ENCODE measurements around the gene PFKFB3. TPM values are rescaled to one million over a fixed set of nuclear protein-coding genes. Genes with fewer than 3 reads are reported as not detected.

Gene PFKFB3
- total and polyA plus RNA-seq, 2 of the 4 experiments (the other 2 are of a cell fraction), result 34.1 to 45.5 TPM

DNA sequence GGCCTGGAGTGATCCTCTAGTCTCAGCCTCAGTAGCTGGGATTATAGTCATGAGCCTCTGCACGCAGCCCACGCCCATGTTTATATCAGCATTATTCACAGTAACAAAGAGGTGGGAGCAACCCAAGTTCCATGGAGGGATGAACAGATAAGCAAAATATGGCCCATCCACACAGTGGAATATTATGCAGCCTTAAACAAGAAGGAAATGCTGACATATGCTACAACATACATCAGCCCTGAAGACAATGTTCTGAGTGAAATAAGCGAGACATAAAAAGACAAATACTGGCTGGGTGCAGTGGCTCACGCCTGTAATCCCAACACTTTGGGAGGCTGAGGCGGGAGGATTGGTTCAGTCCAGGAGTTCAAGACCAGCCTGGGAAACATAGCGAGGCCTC lies 21.5 kb upstream of the PFKFB3 start:
- no peaks in the 10 kb centered on the region for H3K9me3 ChIP-seq (ENCODE audit: control insufficient read depth, insufficient read depth, low read length)
- no peak overlapping the region for H3K27ac ChIP-seq (ENCODE audit: insufficient read depth, low read length)
- no peak overlapping the region for H3K14ac ChIP-seq (replicated peaks; ENCODE audit: low read depth, low read length)
- H3K9me1 ChIP-seq (ENCODE audit: insufficient read depth, low read length), result peaks cover 13% of the 10 kb centered on the region
- no peak overlapping the region for H2BK20ac ChIP-seq (ENCODE audit: low read depth, low read length)
- H4K5ac ChIP-seq (ENCODE audit: low read depth, low read length), result no peak overlapping the region
- in situ Hi-C loops (cut with MboI; ENCODE audit: low sequenced_read_pairs) (no loop called here), intact Hi-C loops (cut with micrococcal nuclease) (no loop called here), dilution Hi-C loops (cut with HindIII; ENCODE audit: low sequenced_read_pairs, unreplicated experiment) (no loop called here)
- 100% methylated on average over 3 of the region's 6 CpGs; no CpG with 5 or more reads in 1 of the 2 experiments for WGBS, 2 experiments (ENCODE audit: extremely low coverage in 2 of 2, insufficient read length in 1 of 2)
- ChIA-PET POLR2A (ENCODE audit: unreplicated experiment) (no interaction called here), CTCF (no interaction called here)
- no peak overlapping the region for H3K18ac ChIP-seq (ENCODE audit: low read depth, low read length)
- no peak overlapping the region for H3K4me3 ChIP-seq (ENCODE audit: insufficient read depth, low read depth, low read length)
- no peak overlapping the region for H2AK9ac ChIP-seq (replicated peaks; ENCODE audit: low read depth, low read length, poor library complexity)
- H2BK5ac ChIP-seq (ENCODE audit: low read depth, low read length, poor library complexity, severe bottlenecking), result no peak overlapping the region
- H2AK5ac ChIP-seq (ENCODE audit: low read depth, low read length), result no peak overlapping the region
- no peak overlapping the region for H3K4ac ChIP-seq (ENCODE audit: low read depth, low read length)
- no peak overlapping the region for H3K56ac ChIP-seq (ENCODE audit: extremely low read depth, insufficient read depth, low read length)
- no peaks in the 10 kb centered on the region for H3K36me3 ChIP-seq (ENCODE audit: control insufficient read depth, insufficient read depth, low read length)
- no peak for DNase-seq
- H3K4me2 ChIP-seq (ENCODE audit: low read depth, low read length), result no peak overlapping the region
- H2BK120ac ChIP-seq (ENCODE audit: low read depth, low read length), result no peak overlapping the region
- no peak overlapping the region for H2AFZ ChIP-seq (replicated peaks; ENCODE audit: low read length, poor library complexity)
- H3K23ac ChIP-seq (ENCODE audit: low read depth, low read length), result no peak overlapping the region
- ATAC-seq (ENCODE audit: low read depth), result no peak
- peaks cover 44% of the 10 kb centered on the region for H4K20me1 ChIP-seq (ENCODE audit: insufficient read depth, low read length)
- H3K4me1 ChIP-seq (ENCODE audit: control insufficient read depth, insufficient read depth, low read length), result peaks cover 8% of the 10 kb centered on the region
- TF ChIP-seq, protein P1, sequence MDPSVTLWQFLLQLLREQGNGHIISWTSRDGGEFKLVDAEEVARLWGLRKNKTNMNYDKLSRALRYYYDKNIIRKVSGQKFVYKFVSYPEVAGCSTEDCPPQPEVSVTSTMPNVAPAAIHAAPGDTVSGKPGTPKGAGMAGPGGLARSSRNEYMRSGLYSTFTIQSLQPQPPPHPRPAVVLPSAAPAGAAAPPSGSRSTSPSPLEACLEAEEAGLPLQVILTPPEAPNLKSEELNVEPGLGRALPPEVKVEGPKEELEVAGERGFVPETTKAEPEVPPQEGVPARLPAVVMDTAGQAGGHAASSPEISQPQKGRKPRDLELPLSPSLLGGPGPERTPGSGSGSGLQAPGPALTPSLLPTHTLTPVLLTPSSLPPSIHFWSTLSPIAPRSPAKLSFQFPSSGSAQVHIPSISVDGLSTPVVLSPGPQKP (IDR thresholded peaks at IDR 0.05; ENCODE audit: borderline replicate concordance, low read depth, low read length), result no peak
- TF ChIP-seq RAD21 (IDR thresholded peaks at IDR 0.05; ENCODE audit: low read length) (no peak), FOS (IDR thresholded peaks at IDR 0.05; ENCODE audit: low read depth, low read length) (no peak), RFX5 (IDR thresholded peaks at IDR 0.05; ENCODE audit: low read depth, low read length) (no peak), NFE2L2 (IDR thresholded peaks at IDR 0.05; ENCODE audit: low read depth, low read length) (no peak), BHLHE40 (IDR thresholded peaks at IDR 0.05; ENCODE audit: low read depth, low read length) (no peak), MAFK (IDR thresholded peaks at IDR 0.05; ENCODE audit: low read depth, low read length) (no peak), CHD1 (IDR thresholded peaks at IDR 0.05; ENCODE audit: low read depth, low read length) (no peak), CEBPB (IDR thresholded peaks at IDR 0.05; ENCODE audit: low read depth, low read length) (no peak), MXI1 (IDR thresholded peaks at IDR 0.05; ENCODE audit: borderline replicate concordance, low read depth, low read length) (no peak), RCOR1 (IDR thresholded peaks at IDR 0.05; ENCODE audit: insufficient replicate concordance, low read length) (no peak), SMC3 (IDR thresholded peaks at IDR 0.05; ENCODE audit: low read depth, low read length) (no peak), POLR2A (IDR thresholded peaks at IDR 0.05; ENCODE audit: low read depth, low read length) (no peak), MAZ (IDR thresholded peaks at IDR 0.05; ENCODE audit: borderline replicate concordance, low read depth, low read length) (no peak)
- TF ChIP-seq, protein P2, sequence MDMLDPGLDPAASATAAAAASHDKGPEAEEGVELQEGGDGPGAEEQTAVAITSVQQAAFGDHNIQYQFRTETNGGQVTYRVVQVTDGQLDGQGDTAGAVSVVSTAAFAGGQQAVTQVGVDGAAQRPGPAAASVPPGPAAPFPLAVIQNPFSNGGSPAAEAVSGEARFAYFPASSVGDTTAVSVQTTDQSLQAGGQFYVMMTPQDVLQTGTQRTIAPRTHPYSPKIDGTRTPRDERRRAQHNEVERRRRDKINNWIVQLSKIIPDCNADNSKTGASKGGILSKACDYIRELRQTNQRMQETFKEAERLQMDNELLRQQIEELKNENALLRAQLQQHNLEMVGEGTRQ (IDR thresholded peaks at IDR 0.05; ENCODE audit: low read depth, low read length), result no peak
- TF ChIP-seq, protein P3, sequence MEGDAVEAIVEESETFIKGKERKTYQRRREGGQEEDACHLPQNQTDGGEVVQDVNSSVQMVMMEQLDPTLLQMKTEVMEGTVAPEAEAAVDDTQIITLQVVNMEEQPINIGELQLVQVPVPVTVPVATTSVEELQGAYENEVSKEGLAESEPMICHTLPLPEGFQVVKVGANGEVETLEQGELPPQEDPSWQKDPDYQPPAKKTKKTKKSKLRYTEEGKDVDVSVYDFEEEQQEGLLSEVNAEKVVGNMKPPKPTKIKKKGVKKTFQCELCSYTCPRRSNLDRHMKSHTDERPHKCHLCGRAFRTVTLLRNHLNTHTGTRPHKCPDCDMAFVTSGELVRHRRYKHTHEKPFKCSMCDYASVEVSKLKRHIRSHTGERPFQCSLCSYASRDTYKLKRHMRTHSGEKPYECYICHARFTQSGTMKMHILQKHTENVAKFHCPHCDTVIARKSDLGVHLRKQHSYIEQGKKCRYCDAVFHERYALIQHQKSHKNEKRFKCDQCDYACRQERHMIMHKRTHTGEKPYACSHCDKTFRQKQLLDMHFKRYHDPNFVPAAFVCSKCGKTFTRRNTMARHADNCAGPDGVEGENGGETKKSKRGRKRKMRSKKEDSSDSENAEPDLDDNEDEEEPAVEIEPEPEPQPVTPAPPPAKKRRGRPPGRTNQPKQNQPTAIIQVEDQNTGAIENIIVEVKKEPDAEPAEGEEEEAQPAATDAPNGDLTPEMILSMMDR (conservative IDR thresholded peaks at IDR 0.05; ENCODE audit: low read depth, low read length), result no peak
- H3K27me3 ChIP-seq (ENCODE audit: control insufficient read depth, insufficient read depth, low read length), result no peaks in the 10 kb centered on the region
- H3K79me1 ChIP-seq (ENCODE audit: low read depth in 1 of 2, low read length in 2 of 2), result peaks cover 48 to 83% of the 10 kb centered on the region in 2 experiments
- no peak overlapping the region for H4K91ac ChIP-seq (ENCODE audit: insufficient read depth, low read depth, low read length)
- no TSS peak for BruUV-seq (replicated peaks)
- H4K8ac ChIP-seq (ENCODE audit: low read depth in 2 of 2, low read length in 2 of 2), result no peak overlapping the region
- H2BK15ac ChIP-seq (ENCODE audit: low read depth, low read length), result no peak overlapping the region
- H3K9ac ChIP-seq (ENCODE audit: low read depth, low read length), result no peak overlapping the region
